SH-SY5Y (cell line): ENCODE measurements around the gene TRAPPC14.
A peak's percentile ranks its signal among the peaks of the same experiment; 100 is the strongest.

ENCODE experiments used
- GATA2 ChIP-seq: IDR thresholded peaks from 2 replicates; pipeline ENCODE4 v1.6.1; 2011; ENCODE audit warnings: mild to moderate bottlenecking, low read depth, low read length
- GATA3 ChIP-seq: IDR thresholded peaks from 2 replicates; pipeline ENCODE4 v1.6.1; 2011; ENCODE audit warnings: low read depth, mild to moderate bottlenecking, low read length, moderate library complexity

TRAPPC14 gene

DNA sequence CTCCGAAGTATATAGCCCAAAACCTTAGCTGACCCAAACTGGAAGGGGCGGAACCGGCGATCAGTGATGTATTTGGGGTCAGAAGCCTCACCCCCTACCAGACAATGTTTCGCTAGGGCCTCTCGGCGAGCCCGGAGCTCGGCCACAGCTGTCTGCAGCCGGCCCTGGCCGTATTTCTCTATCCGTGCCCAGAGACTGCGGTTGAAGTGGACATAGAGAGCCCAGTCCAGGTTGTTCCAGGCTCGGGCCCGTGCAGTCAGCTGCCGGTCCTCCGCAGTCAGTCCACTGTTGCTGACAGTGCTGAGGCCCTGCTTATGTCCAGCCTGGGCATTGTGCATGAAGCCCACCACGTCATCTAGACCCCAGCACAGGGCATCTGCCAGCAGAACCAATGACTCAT, 1.5 kb upstream of the TRAPPC14 start:
- TF ChIP-seq GATA3, result no peak
- TF ChIP-seq GATA2, result no peak

DNA sequence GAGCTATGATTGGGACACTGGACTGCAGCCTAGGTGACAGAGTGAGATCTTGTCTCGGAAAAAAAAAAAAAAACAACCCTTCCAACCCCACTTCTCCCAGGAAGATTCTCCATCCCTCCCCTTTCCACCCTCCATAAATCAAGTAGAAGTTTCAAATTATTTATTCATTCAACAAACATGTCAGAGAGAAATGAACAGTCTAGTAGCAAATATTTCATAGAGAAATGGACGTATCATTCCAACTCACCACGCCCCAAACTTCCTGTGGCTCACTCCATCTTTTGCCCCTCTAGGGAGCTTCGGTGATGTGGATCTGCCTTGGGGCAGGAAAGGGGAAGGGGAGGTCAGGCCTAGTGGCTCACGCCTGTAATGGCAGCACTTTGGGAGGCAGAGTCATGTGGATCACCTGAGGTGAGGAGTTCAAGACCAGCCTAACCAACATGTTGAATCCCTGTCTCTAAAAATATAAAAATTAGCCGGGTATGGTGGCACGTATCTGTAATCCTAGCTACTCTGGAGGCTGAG, 638 bp upstream of the TRAPPC14 start:
- TF ChIP-seq GATA3 (no peak), GATA2 (no peak)

DNA sequence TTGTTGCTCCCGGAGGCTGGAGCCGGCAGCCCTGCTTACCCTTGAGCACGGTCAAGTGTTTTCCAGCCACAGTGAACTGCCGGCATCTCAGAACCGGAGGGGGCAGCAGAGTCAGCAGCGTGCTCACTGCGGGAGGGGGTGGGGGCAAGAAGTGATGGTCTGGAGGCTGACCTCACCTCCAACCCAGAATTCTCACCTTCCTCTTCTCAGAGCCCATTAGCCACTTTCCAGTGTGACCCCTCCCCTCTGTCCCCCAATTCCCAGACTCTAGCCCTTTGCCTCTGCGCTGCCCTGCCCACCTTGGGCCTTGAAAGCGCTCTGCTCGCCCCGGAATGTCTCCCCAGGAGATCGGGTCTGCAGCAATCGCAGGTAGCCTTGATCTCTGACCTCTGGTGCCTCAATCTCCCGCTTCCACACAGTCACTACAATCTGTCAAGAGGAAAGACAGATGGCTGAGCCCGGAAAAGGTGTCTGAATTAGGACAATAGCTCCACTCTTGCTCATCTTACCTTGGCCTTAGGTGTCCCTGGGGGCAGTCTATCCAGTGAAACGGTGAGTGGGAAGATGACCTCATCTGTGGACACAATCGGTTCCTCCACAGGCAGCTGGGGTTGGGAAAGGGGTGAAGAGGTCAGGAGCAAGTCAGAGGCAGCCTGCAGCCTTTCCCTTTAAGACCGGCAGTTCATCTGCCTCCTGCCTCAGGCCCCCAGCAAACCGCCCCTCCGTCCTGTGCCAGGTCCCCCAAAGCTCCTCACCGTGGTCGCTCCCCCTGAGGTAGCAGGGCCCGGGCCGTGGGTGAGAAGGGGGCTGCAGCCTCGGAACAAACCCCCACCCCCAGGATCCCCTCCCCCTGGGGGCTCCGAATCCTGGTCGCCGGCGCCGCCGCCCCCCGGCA, 942 bp downstream of the TRAPPC14 start:
- TF ChIP-seq GATA3, result no peak
- TF ChIP-seq GATA2, result no peak

DNA sequence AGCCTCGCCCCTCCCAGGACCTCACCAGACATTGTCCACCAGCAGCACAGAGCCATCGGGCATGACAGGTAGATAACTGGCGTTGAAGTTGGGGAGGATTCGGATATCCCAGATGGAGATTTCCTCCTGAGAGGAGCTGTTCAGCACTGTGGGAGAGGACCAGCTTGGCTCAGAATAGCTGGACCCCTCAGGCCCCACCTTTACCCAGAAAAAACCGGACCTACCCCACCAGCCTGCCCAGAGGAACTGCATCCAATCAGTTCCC, 1.5 kb downstream of the TRAPPC14 start:
- TF ChIP-seq GATA3 (no peak), GATA2 (no peak)

DNA sequence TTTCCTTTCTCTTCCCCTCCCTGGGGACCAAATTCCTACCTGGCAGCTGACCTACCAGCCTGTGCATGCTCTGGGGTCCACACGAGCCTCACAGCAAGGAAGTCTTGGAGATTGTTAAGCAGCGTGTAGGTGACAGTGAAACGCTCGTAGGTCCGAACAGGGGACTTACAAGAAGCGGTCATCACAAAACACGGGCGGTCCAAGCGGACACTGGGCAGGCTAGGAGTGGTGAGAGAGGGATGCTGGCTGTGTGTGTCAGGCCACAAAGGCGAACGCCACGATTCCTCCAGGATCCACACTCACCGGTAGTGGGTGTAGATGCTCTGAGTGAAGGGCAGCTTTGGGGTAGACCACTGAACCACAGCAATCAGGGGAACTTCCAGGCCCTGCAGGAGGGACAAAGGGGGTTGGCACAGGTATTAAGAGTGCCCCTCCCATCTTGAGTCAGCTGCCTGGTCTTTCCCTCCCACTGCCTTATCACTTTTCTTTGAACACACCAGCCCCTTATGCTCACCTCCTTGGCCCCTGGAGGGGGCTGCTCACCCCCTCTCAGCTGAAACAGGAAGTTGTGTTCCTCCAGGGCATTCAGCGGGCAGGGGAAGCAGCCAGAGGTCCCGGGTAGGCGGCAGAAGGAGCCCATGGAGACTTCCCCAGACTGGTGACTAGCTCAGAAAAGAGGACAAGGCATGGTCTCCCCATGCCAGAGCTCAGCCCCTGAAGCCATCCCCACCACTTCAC, 2.0 kb downstream of the TRAPPC14 start:
- TF ChIP-seq GATA3 (no peak), GATA2 (no peak)

DNA sequence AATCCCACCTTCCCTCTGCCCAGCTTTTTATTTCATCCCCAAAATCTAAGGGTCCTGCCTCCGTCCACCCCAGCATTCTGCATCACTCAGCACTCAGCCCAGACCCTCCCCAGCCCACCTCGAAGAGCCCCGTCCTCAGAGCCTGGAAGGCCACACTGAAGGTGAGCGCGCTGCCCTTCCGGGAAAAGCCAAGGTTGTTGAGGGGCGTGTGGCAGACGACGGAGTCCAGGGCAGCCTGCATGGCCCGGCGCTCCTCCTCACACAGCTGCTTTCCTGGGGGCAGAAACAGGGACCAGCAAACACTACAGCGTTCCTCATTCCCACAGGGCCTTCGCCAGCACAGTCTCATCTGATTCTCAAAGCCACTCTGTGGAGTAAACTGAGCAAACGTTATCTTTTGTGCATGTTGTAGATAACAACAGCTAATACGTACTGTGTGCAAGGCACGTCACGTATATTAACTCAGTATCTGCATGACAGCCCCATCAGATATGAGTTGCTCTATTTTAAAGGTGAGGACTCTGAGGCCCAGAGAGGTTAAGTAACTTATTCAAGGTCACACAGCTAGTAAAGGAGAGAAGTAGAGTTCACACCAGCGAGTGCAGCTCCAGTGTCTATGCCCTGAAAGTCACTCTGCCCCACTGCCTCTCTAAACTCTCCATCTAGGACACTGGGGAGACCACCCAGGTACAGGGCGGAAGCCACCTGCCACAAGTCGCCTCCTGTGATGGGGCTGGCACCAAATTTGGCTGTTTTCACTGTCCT, 2.8 kb downstream of the TRAPPC14 start:
- TF ChIP-seq GATA2 (no peak), GATA3 (no peak)

DNA sequence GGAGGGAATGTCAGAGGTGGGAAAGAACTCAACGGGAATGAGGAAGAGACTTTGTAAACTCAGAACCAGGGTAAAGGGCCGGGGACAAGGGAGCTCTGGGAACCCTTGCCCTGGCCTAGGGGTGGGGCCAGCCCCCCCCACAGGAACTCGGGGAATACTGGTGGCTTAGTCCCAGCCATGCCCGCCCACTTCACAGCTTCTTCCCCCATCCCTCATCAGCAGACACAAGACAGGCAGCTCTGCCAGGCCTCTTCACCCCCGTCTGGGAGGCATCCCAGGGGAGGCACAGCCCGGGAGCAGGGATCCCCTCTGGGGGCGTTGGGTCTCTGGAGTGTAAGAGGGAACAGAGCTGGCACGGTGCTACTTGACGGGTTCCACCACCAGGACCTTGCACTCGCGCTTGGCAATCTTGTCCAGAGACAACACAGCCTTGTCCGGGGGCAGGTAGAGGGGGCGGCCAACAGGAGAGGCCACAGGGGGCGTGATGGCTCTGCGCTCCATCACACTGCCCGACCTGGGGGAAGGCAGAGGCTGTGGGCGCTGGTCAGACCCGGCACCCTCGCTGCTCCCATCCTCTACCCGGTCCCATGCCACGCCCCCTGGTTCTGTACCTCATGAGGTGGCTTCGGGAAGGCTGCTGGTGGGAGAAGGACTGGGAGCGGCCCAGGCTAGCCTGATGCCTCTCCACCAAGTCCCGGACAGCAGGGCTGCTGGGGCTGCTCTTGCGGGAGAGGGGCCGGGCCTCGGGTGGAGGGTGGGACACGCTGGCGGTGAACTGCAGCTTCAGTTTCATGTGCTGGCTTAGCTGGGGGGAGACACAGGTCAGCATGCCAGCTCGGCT, 3.7 kb downstream of the TRAPPC14 start:
- no peak for TF ChIP-seq GATA2
- TF ChIP-seq GATA3, result no peak

DNA sequence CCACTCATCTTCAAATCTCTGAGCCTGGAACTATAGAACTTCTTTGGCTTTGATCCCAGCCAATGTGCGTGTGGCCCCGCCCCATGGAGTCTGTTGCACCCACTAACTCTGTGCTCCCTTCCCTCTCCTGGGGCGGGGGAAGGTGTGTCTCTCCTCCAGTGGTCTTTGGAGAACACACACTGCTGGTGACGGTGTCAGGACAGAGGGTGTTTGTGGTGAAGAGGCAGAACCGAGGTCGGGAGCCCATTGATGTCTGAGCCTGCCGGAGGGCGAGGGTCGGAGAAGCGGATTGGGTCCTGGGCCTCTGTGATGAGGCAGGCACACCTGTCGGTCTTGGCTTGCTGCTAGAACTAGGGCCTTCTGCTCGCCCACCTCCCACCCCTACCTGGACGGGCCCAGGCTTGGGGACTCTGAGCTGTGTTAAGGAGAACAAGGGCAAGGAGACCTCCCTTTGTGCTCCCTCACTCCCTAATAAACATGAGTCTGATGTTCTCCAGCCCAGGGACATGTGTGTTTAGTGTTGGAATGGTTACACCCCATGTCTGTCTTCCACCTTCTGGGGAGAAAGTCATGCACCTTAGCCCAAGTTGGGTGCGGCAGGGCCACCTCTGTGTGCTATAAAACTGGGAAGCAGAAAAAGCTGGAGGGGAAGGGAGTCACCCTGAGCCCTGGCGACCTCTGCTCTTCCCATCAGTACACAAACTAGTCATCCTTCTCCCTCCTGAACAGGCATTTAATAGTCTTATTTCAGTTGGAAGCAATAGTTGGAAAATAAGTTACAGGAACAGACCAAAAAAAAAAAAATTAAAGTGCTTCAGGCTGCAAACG, 4.6 kb downstream of the TRAPPC14 start:
- TF ChIP-seq GATA3, result no peak
- no peak for TF ChIP-seq GATA2

DNA sequence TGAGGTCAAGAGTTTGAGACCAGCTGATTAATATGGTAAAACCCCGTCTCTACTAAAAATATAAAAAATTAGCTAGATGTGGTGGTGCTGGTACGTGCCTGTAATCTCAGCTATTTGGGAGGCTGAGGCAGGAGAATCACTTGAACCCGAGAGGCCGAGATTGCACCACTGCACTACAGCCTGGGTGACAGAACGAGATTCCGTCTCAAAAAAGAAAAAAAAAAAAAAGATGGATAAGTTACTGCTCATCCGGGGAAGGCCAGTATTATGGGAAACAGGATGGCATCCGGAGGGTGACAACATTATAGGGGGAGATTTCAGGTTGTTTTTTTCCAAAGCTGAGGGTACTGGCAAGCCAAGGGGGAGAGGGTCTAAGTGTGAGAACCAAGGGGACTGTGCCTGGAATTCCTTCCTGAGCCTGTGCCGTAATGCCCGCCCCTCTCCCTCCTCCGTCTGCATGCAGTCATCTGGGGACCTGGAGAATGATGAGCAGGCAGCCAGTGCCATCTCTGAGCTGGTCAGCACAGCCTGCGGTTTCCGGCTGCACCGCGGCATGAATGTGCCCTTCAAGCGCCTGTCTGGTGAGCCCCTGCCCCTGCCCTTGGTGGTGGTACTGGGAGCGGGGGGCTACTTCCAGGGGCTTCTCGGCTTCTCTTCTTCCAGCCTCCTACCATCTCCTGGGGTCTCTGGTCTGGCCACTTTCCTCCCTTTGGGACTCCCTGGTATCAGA, 5.4 kb downstream of the TRAPPC14 start:
- no peak for TF ChIP-seq GATA2
- TF ChIP-seq GATA3, result no peak

DNA sequence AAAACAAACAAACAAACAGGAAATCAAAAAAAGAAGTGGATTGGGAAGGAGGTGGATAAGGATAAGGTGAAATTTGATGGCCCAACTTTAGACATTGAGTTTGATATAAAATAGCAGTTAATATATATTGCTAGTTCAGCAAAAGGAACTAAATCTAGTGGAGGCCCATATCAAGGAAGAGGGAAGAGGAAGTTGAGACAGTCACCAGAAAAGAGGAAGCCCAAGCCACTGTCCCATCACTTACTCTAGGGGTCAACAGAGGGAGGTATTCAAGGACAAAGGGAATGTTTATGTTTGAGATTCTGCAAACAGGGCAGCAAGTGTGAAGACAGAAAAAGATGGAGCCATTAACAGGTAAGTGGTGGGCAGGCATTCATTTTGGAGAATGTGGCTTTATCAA, 6.1 kb downstream of the TRAPPC14 start:
- no peak for TF ChIP-seq GATA2
- TF ChIP-seq GATA3, result no peak

DNA sequence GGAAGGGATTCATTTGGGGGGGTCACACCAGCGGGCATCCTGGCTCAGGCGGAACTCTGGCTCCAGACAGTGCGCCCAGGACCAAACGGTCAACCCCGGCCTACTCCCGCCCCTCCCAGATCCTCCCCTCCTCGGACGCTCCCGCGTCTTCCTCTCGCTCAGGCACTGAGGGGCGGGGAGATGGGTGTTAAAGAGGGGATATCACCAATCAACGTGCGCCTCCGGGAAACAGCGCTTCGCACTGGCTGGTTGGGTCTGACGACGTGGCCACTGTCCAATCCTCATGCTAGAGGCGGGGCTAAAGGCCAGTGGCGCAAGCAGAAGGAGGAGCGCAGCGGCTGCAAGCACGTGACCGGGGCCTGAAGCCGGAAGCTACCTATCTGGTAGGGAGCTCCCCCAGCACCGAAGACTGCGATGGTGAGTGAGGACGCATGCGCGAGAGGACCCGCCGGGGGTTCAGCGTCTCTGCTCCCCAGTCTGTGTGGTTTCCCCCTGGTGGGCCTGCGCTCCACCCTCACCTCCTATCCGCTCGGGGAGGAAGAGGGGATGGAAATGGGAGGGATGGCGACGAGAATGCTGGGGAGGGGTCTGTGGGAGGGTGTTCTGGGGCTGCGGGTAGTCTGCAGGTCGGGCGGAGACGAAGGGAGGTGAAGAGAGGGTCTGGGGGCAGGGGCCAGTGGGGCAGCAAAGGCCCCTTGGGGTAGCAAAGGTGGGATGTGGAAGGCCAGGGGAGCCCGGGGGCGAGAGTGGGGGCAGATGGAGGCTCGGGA, 9.8 kb downstream of the TRAPPC14 start, which contains the start of gene LAMTOR4:
LAMTOR4 (plus strand) TSS at position 360 of the 770 bp plus-strand sequence; CDS start at position 415, 55 bp downstream.
- TF ChIP-seq GATA3, result no peak
- TF ChIP-seq GATA2, result 0 out of 2 replicates have a peak, but pooled peaks have one; percentile 13
